Activated T-cell treated with anti-CD3 and anti-CD28 coated beads for 48 hours (primary cell): ENCODE measurements around the gene DNAJB8.

Experiments
- DNase-seq: peaks from one replicate; pipeline ENCODE4 v3.0.0-alpha.2; 2020; ENCODE audit warnings: low read depth

Gene DNAJB8

DNA sequence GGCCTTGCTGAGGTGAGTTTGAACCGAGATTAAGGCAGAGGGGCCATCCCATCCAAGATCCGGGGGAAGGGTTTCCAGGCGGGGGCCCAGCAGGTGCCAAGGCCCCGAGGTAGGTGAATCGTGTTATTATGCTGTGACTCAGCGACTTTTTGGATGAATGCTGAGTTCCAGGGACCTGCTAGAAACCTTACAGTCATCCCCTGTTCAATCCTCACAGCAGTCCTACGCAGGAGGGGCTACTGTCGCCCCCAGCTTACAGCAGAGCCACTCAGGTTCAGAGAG, 40.9 kb downstream of the DNAJB8 start:
- DNase-seq = no peak

DNA sequence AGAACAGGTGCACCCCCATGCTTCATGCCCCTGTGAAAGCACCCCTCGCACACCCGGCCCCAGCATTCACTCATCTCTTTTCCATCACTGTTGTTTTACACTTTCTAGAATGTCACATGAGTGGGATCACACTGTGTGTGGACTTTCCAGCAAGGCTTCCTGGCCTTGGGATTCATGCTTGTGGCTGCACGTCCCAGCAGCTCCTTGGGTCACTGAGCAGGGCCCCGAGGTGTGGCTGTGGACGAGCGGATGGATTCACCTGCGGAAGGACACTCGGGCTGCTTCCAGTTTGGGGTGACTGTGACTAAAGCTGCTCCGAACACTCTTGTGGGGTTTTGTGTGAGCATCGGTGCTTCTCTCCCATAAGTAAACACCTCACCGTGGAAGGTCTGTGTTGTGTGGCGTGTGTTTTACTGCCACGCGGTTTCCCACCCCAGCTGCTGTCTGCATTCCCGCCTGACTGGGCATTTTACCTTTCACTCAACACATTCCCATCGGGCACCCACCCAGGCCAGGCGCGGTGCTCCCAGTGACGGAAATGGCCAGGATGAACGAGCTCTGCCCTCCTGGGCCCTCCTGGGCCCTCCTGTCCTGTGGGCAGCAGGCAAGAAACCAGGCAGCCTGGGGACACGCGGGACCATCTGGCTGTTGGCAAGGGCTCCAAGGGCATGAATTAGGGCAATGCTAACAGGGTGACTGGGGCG, 41.4 kb downstream of the DNAJB8 start:
- DNase-seq = no peak

GRCh38 chr3:128424508-128425069, 42.1 kb downstream of the DNAJB8 start:
- no peak for DNase-seq

- no peak for DNase-seq
Measured at GRCh38 chr3:128423525-128424147, 43.1 kb downstream of the DNAJB8 start.

DNA sequence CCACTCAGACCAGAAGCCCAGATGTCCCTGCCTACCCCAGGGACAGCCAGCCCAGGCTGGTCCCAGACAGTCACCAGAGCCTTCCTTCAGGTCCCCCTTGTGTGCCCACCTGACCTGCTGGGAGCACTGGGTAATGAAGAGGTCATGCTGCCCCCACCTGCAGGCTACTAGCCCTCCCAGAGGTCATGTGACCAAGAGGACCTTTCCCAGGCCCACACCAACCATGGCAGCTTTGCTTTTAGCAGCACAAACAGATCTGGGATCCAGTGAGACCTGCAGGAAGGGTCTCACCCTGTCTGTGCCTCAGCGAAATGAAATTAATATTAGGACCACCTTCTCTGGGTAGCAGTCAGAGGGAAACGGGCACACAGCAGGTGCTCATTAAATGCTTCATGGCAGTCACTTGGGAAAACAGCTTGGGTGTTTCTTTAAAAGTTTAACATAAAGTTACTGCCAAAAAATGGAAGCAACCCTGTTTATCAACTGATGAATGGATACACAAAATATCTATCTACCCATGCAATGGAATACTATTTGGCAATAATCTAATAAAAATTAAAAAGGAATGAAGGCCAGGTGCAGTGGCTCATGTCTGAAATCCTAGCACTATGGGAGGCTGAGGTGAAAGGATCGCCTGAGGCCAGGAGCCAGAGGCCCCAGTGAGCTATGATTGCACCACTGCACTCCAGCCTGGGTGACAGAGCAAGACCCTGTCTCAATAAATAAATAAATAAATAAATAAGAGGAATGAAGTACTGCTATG, 43.7 kb downstream of the DNAJB8 start:
- no peak for DNase-seq

GRCh38 chr3:128421966-128422365, 44.7 kb downstream of the DNAJB8 start:
- DNase-seq = no peak

DNA sequence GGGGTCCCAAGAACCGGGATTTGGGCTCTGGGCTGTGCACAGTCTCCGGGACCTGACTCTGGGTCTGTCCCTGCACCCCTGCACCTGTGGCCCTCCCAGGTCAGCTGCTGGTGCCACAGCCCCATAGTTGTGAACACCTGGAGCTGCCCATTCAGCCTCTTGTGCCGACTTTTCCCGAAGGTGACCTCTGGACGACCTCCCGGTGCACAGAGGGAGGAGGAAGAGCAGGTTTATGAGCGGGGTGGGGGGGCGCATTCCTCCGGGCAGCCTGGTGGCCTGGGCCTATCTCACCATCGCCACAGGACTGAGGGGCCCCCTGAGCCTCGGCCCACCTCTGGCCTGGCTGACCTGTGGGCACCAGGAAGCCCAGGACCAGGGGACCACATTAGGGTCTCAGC, 45.3 kb downstream of the DNAJB8 start:
- no peak for DNase-seq

DNA sequence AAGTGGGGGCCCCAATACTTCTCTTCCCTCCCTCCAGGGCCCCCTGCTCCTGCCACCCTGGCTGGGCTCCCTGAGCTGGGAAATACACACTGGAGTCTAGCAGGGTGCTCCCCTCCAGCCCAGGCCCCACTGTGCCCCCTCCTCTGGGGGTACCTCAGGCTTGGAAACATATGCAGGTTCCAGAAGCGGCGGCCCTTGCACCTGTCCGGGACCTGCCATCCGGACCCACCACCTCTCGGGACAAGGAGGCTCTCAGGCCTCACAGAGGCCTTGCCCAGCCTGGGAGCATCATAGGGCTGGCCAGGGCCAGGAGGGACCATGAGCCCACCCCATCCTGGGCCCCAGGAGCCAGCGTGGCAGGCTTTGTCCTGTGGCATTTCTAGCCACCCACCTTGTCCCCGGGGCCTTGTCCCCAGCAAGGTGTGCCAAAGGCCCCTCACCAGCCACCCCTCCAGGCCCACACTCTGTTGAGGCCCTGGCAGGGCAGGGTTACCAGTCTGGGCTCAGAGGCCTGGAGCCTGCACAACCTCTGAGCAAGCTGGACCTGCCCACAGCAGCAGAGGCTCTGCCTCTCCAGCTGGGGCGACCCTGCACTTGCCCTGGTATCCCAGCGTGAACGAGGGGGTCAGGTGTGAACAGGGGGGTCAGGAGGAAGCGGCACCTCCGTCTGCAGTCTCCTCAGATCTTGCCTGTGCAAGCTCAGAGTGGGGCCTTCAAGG, 45.8 kb downstream of the DNAJB8 start:
- DNase-seq = no peak

DNA sequence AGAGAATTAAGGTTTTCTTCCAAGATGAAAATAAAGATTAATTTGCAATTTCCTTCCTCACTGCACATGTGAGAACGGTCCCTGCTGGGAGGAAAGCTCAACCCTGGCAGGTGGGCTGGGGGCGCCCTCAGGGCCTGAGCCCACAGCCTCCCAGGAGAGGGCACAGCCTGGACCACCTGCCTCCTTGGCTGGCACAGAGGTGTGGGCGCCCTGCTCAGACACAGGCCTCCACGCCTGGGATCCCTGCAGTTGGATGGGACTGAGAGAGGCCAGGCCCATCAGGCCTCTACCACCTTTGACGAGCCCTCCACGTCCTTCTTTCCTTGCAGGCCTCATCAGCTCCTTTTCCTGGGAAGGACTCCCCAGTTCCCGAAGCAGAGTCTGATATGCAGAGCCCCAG, 46.4 kb downstream of the DNAJB8 start:
- DNase-seq = no peak

GRCh38 chr3:128419311-128419710, 47.4 kb downstream of the DNAJB8 start:
- DNase-seq = no peak

- DNase-seq = no peak
Measured at GRCh38 chr3:128418900-128419299, 47.8 kb downstream of the DNAJB8 start.

- DNase-seq = no peak
Measured at GRCh38 chr3:128416578-128417211, 50.0 kb downstream of the DNAJB8 start.

DNA sequence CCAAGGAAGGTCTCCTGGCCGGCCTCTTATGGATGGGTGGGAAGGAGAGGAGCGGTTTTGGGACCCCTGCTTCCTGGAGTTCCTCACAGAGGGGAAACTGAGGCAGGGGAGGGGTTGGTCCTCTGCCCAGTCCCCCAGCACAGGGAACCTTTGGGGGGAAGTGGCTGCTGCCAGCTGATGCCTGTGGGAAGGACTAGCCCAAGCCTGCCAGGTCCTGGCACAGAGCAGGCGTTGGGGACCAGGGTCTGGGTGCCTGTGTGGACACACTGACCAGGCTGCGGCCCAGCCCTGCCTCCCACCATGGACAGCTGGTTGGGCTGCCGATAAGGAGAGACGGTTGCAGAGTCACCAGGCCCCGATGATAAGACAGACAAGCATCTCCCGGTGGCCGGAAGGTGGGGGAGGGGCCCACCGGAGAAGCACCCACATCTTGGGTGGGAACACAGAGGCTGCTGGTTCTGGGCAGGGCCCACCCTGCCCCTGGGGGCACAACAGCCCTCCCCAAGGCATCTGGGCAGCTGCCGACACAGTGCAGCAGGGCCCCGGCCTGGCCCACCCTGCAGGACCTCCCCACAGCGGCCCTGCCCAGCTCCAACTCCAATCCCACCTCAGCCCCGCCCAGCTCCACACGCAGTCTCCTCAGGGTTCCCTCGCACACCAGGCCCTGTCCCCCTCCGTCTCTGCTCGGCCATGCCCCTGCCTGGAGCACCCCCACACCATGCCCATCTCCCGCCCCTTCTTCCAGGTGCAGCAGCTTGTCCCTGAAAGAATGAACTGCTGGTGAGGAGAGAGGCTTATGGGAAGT, 50.7 kb downstream of the DNAJB8 start:
- no peak for DNase-seq

- no peak for DNase-seq
Measured at GRCh38 chr3:128415200-128415772, 51.4 kb downstream of the DNAJB8 start.

DNA sequence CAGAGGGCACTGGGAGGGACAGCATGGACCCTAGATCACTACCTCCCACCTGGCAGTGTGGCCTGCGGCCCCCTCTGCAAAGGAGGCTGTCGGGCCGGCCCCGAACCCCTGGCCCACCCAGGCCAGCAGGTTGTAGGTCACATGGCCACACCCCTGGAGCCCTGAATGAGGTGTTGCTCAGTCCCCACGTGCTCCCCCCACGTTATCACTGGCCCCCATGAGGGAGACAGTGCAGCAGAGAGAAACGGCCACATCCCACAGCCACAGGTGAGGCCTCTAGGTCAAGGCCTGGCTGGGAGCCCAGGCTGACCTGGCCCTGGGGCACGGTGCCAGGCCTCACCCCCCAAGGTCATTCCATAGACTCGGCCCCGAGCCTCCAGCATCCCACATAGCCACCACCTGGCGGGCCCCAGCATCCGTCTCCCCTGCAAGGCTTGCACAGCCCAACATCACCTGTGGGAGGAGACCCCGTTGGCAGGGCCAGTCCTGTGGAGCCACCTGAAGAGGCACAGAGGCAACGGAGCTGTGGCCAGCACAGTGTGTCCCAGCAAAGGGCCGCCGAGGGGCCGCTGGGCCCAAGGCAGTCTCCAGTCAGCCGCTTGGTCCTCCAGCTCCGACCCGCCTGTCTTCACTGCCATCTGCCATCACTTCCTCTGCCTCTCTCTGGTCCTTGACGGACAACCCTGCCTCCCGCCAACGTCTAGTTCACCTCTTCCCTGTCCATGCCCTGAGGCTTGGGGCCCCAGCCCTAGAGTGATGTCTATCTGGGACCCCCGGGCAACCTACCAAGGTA, 53.1 kb downstream of the DNAJB8 start:
- DNase-seq = no peak

GRCh38 chr3:128413003-128413370, 53.7 kb downstream of the DNAJB8 start:
- no peak for DNase-seq
